Measurements from ENCODE around the gene C2CD4D.
A peak's percentile ranks its signal among the peaks of the same experiment; 100 is the strongest.

C2CD4D gene

GRCh38 chr1:151867321-151867720 lies 27.7 kb upstream of the C2CD4D start:
- Histone ChIP-seq H3K9ac (ENCODE audit: insufficient read length, low read depth) (no peak overlapping the region), H3K36me3 (ENCODE audit: insufficient read depth, insufficient read length, low read length) (no peaks in the 10 kb centered on the region), H3K4me1 (ENCODE audit: insufficient read depth, insufficient read length) (peaks cover 5% of the 10 kb centered on the region), H3K4me3 (ENCODE audit: insufficient read length, low read depth) (no peak overlapping the region), H3K9me3 (ENCODE audit: insufficient read depth, low read length) (no peaks in the 10 kb centered on the region), H3K27me3 (ENCODE audit: insufficient read depth, insufficient read length) (peaks cover 8% of the 10 kb centered on the region)
- DNase-seq (ENCODE audit: low read depth, low spot score): no peak
- TF ChIP-seq ZNF274 (IDR thresholded peaks at IDR 0.05; ENCODE audit: low read depth, low read length): no peak
- no peak for TF ChIP-seq SUZ12 (IDR thresholded peaks at IDR 0.05; ENCODE audit: extremely low read depth, insufficient read depth, insufficient read length)
- no peak for TF ChIP-seq YY1 (IDR thresholded peaks at IDR 0.05; ENCODE audit: insufficient read depth, insufficient read length)

GRCh38 chr1:151864411-151864810 lies 24.8 kb upstream of the C2CD4D start:
- H3K4me3 ChIP-seq (ENCODE audit: insufficient read length, low read depth): no peak overlapping the region
- no peak overlapping the region for H3K9ac ChIP-seq (ENCODE audit: insufficient read length, low read depth)
- DNase-seq (ENCODE audit: low read depth, low spot score): no peak

GRCh38 chr1:151862604-151863003 lies 23.0 kb upstream of the C2CD4D start:
- Histone ChIP-seq H3K27me3 (ENCODE audit: insufficient read depth, insufficient read length) (peaks cover 31% of the 10 kb centered on the region), H3K36me3 (ENCODE audit: insufficient read depth, insufficient read length, low read length) (no peaks in the 10 kb centered on the region), H3K9me3 (ENCODE audit: insufficient read depth, low read length) (no peaks in the 10 kb centered on the region), H3K4me1 (ENCODE audit: insufficient read depth, insufficient read length) (peaks cover 38% of the 10 kb centered on the region), H3K9ac (ENCODE audit: insufficient read length, low read depth) (no peak overlapping the region), H3K4me3 (ENCODE audit: insufficient read length, low read depth) (no peak overlapping the region)
- no peak for DNase-seq (ENCODE audit: low read depth, low spot score)
- no peak for TF ChIP-seq ZNF274 (IDR thresholded peaks at IDR 0.05; ENCODE audit: low read depth, low read length)
- TF ChIP-seq YY1 (IDR thresholded peaks at IDR 0.05; ENCODE audit: insufficient read depth, insufficient read length): no peak
- no peak for TF ChIP-seq SUZ12 (IDR thresholded peaks at IDR 0.05; ENCODE audit: extremely low read depth, insufficient read depth, insufficient read length)

More at GRCh38 chr1:151864411-151864810, 24.8 kb upstream of the C2CD4D start:
- Histone ChIP-seq H3K9me3 (ENCODE audit: insufficient read depth, low read length) (no peaks in the 10 kb centered on the region), H3K36me3 (ENCODE audit: insufficient read depth, insufficient read length, low read length) (no peaks in the 10 kb centered on the region), H3K27me3 (ENCODE audit: insufficient read depth, insufficient read length) (peaks cover 21% of the 10 kb centered on the region), H3K4me1 (ENCODE audit: insufficient read depth, insufficient read length) (peaks cover 26% of the 10 kb centered on the region)
- TF ChIP-seq YY1 (IDR thresholded peaks at IDR 0.05; ENCODE audit: insufficient read depth, insufficient read length): no peak
- TF ChIP-seq ZNF274 (IDR thresholded peaks at IDR 0.05; ENCODE audit: low read depth, low read length): no peak
- TF ChIP-seq SUZ12 (IDR thresholded peaks at IDR 0.05; ENCODE audit: extremely low read depth, insufficient read depth, insufficient read length): no peak

- H3K4me3 ChIP-seq (ENCODE audit: insufficient read length, low read depth): peak overlapping the region; percentile 4
- peaks cover 31% of the 10 kb centered on the region for H3K27me3 ChIP-seq (ENCODE audit: insufficient read depth, insufficient read length)
- H3K36me3 ChIP-seq (ENCODE audit: insufficient read depth, insufficient read length, low read length): no peaks in the 10 kb centered on the region
- no peak for TF ChIP-seq ZNF274 (IDR thresholded peaks at IDR 0.05; ENCODE audit: low read depth, low read length)
- TF ChIP-seq SUZ12 (IDR thresholded peaks at IDR 0.05; ENCODE audit: extremely low read depth, insufficient read depth, insufficient read length): no peak
- no peaks in the 10 kb centered on the region for H3K9me3 ChIP-seq (ENCODE audit: insufficient read depth, low read length)
- peak overlapping the region; percentile 43 for H3K9ac ChIP-seq (ENCODE audit: insufficient read length, low read depth)
- peaks cover 40% of the 10 kb centered on the region for H3K4me1 ChIP-seq (ENCODE audit: insufficient read depth, insufficient read length)
- peak; percentile 93 for DNase-seq (ENCODE audit: low read depth, low spot score)
Observed at GRCh38 chr1:151860504-151861187, 21.0 kb upstream of the C2CD4D start.

GRCh38 chr1:151859891-151860293 lies 20.3 kb upstream of the C2CD4D start:
- TF ChIP-seq YY1 (IDR thresholded peaks at IDR 0.05; ENCODE audit: insufficient read depth, insufficient read length) (no peak), SUZ12 (IDR thresholded peaks at IDR 0.05; ENCODE audit: extremely low read depth, insufficient read depth, insufficient read length) (no peak), ZNF274 (IDR thresholded peaks at IDR 0.05; ENCODE audit: low read depth, low read length) (no peak)
- peaks cover 30% of the 10 kb centered on the region for H3K27me3 ChIP-seq (ENCODE audit: insufficient read depth, insufficient read length)

GRCh38 chr1:151858886-151859665 lies 19.5 kb upstream of the C2CD4D start:
- no peak overlapping the region for H3K4me3 ChIP-seq (ENCODE audit: insufficient read length, low read depth)
- DNase-seq (ENCODE audit: low read depth, low spot score): no peak

More at GRCh38 chr1:151859891-151860293, 20.3 kb upstream of the C2CD4D start:
- H3K36me3 ChIP-seq (ENCODE audit: insufficient read depth, insufficient read length, low read length): no peaks in the 10 kb centered on the region
- H3K9me3 ChIP-seq (ENCODE audit: insufficient read depth, low read length): no peaks in the 10 kb centered on the region
- H3K9ac ChIP-seq (ENCODE audit: insufficient read length, low read depth): peak overlapping the region; percentile 45
- peaks cover 38% of the 10 kb centered on the region for H3K4me1 ChIP-seq (ENCODE audit: insufficient read depth, insufficient read length)
- no peak for DNase-seq (ENCODE audit: low read depth, low spot score)
- peak overlapping the region; percentile 12 for H3K4me3 ChIP-seq (ENCODE audit: insufficient read length, low read depth)

More at GRCh38 chr1:151858886-151859665, 19.5 kb upstream of the C2CD4D start:
- peaks cover 28% of the 10 kb centered on the region for H3K27me3 ChIP-seq (ENCODE audit: insufficient read depth, insufficient read length)
- peaks cover 34% of the 10 kb centered on the region for H3K4me1 ChIP-seq (ENCODE audit: insufficient read depth, insufficient read length)
- TF ChIP-seq YY1 (IDR thresholded peaks at IDR 0.05; ENCODE audit: insufficient read depth, insufficient read length) (no peak), ZNF274 (IDR thresholded peaks at IDR 0.05; ENCODE audit: low read depth, low read length) (no peak), SUZ12 (IDR thresholded peaks at IDR 0.05; ENCODE audit: extremely low read depth, insufficient read depth, insufficient read length) (no peak)
- no peaks in the 10 kb centered on the region for H3K36me3 ChIP-seq (ENCODE audit: insufficient read depth, insufficient read length, low read length)
- H3K9me3 ChIP-seq (ENCODE audit: insufficient read depth, low read length): no peaks in the 10 kb centered on the region
- no peak overlapping the region for H3K9ac ChIP-seq (ENCODE audit: insufficient read length, low read depth)
